GM21528 (cell line): ENCODE results near the gene MAG.
"Not testable (repeated sequence)": the region's sequence is repeated elsewhere in the genome, so short reads cannot be mapped to it uniquely, and the experiment has no call there.

Experiments
- ATAC-seq: cut with Tn5 transposase; IDR thresholded peaks from one replicate; pipeline ENCODE4 v1.9.1; 2021; ENCODE audit warnings: mild to moderate bottlenecking, moderate library complexity; ENCODE audit not compliant: unreplicated experiment, low FRiP score

MAG gene

DNA sequence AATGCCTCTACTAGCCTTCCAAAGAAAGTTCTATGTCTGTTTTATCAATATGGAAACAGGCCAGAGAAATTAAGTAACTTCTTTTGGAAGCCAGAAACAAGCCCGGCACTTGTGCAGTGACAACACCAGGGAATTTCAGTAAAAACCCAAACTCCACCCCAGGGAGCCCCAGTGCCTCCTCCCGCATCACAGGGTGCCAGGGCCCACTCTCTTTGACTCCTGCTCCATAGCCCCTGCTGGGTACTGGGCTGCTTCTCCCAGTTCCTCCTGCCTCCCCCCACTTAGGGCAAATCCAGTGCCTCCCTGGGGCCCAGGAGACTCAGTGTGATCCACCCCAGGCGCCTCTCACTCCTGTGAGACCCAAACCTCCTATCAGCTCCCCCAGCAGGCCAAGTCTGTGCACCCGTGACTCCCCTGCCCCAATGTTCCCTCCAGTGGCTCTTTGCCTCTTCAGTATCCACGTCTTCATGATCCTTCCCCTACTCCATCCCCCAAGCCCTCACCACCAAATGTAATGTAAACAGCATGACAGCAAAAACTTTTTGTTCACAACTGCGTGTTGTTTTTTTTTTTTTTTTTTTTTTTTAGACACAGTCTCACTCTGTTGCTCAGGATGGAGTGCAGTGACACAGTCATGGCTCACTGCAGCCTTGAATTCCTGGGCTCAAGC is 64.0 kb downstream of the MAG start:
- no peak for ATAC-seq

- ATAC-seq, result no peak
Measured at GRCh38 chr19:35357867-35358573, 66.1 kb downstream of the MAG start, which contains the start of gene FFAR3. Gene FFAR3, plus strand, starts transcription at chr19:35358460. Its CDS starts 431 bp downstream, at chr19:35358891.

- not testable (repeated sequence) for ATAC-seq
Measured at GRCh38 chr19:35358834-35359233, 66.9 kb downstream of the MAG start.

DNA sequence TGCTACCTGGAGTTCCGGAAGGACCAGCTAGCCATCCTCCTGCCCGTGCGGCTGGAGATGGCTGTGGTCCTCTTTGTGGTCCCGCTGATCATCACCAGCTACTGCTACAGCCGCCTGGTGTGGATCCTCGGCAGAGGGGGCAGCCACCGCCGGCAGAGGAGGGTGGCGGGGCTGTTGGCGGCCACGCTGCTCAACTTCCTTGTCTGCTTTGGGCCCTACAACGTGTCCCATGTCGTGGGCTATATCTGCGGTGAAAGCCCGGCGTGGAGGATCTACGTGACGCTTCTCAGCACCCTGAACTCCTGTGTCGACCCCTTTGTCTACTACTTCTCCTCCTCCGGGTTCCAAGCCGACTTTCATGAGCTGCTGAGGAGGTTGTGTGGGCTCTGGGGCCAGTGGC is 67.4 kb downstream of the MAG start:
- ATAC-seq, result not testable (repeated sequence)

DNA sequence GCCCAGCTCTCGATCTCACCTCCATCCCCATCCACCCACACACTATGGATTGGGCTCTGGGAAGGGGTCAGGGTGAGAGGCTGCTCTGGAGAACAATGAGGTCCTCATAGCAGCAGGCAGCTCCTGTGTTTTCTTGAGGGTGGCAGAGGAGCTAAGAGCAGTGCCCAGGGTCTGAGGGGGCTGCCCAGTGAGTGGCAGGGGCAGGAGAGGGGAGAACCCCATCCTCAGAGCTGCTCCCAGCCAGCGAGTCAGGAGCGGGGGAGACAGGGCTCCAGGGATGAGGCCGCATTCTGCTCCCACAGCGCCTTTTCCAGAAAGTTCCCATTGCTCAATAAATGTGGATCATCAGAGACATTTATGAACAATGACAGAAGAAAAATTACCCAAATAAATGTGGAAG is 68.1 kb downstream of the MAG start:
- not testable (repeated sequence) for ATAC-seq

DNA sequence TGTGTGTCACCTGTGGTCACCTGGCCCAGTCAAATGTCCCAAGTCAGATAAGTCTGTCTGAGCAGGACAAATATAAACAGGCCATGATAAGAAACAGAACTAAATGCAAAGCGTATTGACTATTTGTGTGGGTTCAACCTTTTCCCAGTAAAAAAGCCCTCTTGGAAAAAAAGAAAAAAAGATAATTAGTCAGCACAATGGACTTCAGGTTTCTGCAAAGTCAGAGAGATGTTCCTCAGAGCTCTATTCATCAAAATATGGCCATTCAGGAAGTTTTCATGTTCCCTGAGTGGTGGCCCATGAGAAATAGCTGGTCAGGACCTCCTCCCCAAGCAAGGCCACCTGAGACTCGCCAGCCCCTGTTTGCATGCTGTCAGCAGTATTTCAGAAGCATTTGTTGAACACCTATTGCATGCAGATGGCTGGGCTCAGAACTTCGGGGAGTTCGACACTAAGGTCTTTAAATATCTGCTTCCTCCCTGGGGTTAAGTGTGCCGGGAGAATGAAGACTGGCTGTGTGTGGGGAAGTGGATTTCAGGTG is 69.0 kb downstream of the MAG start:
- no peak for ATAC-seq

DNA sequence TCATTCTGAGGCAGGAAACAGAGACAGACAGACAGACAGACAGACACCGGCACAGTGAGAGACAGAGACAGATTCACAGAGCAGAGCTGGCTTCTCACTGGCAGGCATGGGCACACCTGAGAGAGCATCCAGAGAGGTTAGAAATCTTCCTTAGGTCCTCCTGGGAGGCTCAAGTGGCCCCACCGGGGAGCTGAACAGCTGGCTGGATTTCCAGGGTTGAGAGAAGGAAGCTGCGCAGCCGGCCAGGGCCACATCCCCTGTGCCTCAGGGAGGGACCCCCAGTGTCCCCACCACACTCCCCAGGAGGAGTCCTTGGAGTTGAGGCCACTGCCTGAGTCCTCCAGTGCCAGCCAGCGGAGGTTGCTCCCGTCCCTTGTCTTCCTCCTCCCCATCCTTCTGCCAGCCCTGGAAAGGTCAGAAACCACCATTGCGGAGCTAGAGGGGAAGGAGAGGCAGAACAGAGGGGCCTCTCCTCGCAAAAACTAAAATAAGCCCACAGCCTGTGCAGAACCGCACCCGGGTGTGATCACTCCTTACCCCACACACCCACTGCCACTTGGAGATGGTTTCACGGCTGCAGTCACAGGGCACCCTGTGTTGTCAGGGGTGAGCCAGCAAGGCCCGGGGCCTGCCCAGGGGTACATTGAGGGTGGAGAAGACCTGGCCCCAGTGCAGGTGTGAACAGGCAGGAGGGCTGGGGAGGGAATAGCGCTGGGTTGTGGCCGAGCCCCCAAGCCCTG is 70.5 kb downstream of the MAG start:
- no peak for ATAC-seq

DNA sequence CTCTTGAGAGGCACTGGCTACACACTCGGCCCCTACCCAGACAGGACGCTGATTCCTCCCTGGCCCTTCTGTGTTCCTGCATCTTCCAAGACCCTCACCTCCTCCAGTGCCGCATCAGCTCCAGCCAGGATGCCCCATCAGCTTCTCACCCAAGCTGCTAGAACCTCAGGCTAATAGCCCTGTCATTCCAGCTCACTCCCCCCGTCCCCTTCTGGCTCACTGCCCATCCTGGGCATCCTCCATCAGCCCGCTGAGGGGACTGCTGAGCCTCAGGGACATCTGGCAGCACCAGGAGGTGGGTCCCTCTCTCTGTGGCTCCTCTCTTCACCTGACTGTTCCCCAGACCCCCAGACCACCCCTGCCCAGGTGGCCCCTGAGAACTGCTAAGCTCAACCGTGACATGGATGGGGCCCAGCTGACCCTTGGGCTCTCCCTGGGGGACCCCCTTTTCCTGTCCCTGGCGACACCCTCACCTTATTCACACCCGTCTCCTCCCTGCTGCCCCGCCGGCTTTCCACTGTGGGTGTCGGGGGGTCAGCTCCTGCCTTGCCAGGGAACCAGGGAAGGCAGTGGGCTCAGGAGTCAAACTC is 71.1 kb downstream of the MAG start:
- no peak for ATAC-seq
